ENCODE data around the gene KLHDC10. TPM values are rescaled to one million over a fixed set of nuclear protein-coding genes. Genes with fewer than 3 reads are reported as not detected.

The KLHDC10 gene
- polyA plus RNA-seq, 2 of the 4 experiments (the other 2 are of a cell fraction), result 25.7 to 35.0 TPM

DNA sequence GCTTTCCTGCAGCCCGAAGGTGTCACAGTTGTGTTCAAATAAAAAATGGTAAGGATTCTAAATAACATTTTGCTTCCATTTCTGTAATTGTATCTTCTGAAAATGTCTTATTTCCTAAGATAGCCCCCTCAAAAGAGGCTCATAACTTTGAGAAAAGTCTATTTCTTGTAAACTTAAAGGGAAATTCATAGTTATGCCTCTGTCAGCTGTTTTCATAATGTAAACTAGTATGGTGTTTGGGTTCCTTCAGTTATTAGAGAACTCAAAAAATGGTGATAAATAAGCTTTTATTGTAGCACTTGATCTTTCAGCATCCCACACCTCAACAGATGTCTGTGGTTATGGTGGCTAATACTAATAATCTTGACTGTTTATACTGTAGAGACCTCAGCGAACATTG, 57.1 kb downstream of the KLHDC10 start:
- CTCF ChIA-PET, result no interaction called here
- TF ChIP-seq MAFK (IDR thresholded peaks at IDR 0.05; ENCODE audit: partially characterized antibody) (peak; percentile 52), ESRRA (IDR thresholded peaks at IDR 0.05; ENCODE audit: borderline replicate concordance, low read length) (no peak)
- TF ChIP-seq, protein P1, sequence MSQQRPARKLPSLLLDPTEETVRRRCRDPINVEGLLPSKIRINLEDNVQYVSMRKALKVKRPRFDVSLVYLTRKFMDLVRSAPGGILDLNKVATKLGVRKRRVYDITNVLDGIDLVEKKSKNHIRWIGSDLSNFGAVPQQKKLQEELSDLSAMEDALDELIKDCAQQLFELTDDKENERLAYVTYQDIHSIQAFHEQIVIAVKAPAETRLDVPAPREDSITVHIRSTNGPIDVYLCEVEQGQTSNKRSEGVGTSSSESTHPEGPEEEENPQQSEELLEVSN (IDR thresholded peaks at IDR 0.05; ENCODE audit: borderline replicate concordance, low read depth), result no peak
- Histone ChIP-seq H3K27ac (no peak overlapping the region), H3K4me3 (no peak overlapping the region), H3K9me3 (no peaks in the 10 kb centered on the region), H3K4me1 (no peaks in the 10 kb centered on the region), H3K4me2 (no peak overlapping the region)
- ATAC-seq, result no peak
- POLR2A ChIA-PET, result interaction anchor here (1.3 kb wide), 1 partner anchor 9 kb away, joined by 4 read pairs; no protein-coding TSS in a partner anchor
- no peak for DNase-seq (ENCODE audit: low read depth in 1 of 2, low spot score in 1 of 2)
- FAIRE-seq, result no peak
- WGBS (ENCODE audit: missing lambda C conversion rate), result 89% methylated on average over 2 of the region's 2 CpGs

DNA sequence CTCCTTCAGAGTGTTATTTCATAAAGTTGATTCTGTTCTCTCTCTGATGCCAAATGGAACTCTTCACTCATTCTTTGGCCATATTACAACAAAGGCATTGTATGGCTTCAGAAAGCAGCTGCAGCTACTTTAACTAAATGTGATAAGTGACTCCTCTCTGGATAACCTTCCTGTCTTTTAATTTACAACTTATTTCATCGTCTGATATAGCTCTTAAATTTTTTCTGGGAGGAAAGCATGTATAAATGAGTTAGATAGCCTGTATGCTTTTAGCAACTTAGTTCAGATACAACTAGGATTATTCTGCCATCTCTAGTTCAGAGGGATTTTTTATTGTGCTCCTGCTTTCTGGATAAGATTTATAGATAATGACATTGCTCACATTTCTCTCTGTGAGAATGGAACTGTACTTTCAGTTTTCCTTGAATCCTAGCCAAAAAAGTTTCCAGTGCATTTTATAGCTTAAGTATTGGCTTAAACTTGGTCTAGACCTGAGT, 57.5 kb downstream of the KLHDC10 start:
- H3K9me3 ChIP-seq, result no peaks in the 10 kb centered on the region
- DNase-seq (ENCODE audit: low read depth in 1 of 2, low spot score in 1 of 2) (no peak), ATAC-seq (no peak), FAIRE-seq (no peak)
- ChIA-PET POLR2A (interaction anchor here (1.3 kb wide), 1 partner anchor 10 kb away, joined by 4 read pairs; no protein-coding TSS in a partner anchor), CTCF (no interaction called here)
- TF ChIP-seq TFCP2L1 (CRISPR knock-in tag; IDR thresholded peaks at IDR 0.05) (no peak), ZNF302 (CRISPR knock-in tag; IDR thresholded peaks at IDR 0.05) (no peak), NR3C1 (IDR thresholded peaks at IDR 0.05) (no peak), ZSCAN20 (CRISPR knock-in tag; IDR thresholded peaks at IDR 0.05) (no peak), BHLHE40 (IDR thresholded peaks at IDR 0.05; ENCODE audit: low read depth, low read length) (no peak), CBX8 (IDR thresholded peaks at IDR 0.05) (no peak), CHD4 (IDR thresholded peaks at IDR 0.05; ENCODE audit: borderline replicate concordance) (no peak), FOSB (CRISPR knock-in tag; IDR thresholded peaks at IDR 0.05) (no peak), RAD21 (conservative IDR thresholded peaks at IDR 0.05 in 1 of 2, IDR thresholded peaks at IDR 0.05 in 1 of 2) (no peak), MYC (IDR thresholded peaks at IDR 0.05; ENCODE audit: borderline replicate concordance, low read length) (no peak), HOXA7 (CRISPR knock-in tag; IDR thresholded peaks at IDR 0.05) (no peak), RFX5 (IDR thresholded peaks at IDR 0.05) (no peak), POLR2A (IDR thresholded peaks at IDR 0.05; ENCODE audit: low read length) (no peak), PHF8 (IDR thresholded peaks at IDR 0.05; ENCODE audit: borderline replicate concordance, low read depth) (no peak), ZC3H11A (IDR thresholded peaks at IDR 0.05) (no peak)
- TF ChIP-seq, protein P2, sequence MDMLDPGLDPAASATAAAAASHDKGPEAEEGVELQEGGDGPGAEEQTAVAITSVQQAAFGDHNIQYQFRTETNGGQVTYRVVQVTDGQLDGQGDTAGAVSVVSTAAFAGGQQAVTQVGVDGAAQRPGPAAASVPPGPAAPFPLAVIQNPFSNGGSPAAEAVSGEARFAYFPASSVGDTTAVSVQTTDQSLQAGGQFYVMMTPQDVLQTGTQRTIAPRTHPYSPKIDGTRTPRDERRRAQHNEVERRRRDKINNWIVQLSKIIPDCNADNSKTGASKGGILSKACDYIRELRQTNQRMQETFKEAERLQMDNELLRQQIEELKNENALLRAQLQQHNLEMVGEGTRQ (IDR thresholded peaks at IDR 0.05), result no peak
- TF ChIP-seq, protein P3, sequence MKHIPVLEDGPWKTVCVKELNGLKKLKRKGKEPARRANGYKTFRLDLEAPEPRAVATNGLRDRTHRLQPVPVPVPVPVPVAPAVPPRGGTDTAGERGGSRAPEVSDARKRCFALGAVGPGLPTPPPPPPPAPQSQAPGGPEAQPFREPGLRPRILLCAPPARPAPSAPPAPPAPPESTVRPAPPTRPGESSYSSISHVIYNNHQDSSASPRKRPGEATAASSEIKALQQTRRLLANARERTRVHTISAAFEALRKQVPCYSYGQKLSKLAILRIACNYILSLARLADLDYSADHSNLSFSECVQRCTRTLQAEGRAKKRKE (CRISPR knock-in tag; IDR thresholded peaks at IDR 0.05; ENCODE audit: low read depth), result no peak
- TF ChIP-seq, protein P4, sequence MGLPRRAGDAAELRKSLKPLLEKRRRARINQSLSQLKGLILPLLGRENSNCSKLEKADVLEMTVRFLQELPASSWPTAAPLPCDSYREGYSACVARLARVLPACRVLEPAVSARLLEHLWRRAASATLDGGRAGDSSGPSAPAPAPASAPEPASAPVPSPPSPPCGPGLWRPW (IDR thresholded peaks at IDR 0.05), result no peak
- TF ChIP-seq, protein P5, sequence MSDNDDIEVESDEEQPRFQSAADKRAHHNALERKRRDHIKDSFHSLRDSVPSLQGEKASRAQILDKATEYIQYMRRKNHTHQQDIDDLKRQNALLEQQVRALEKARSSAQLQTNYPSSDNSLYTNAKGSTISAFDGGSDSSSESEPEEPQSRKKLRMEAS (IDR thresholded peaks at IDR 0.05), result no peak
- TF ChIP-seq, protein P1 (IDR thresholded peaks at IDR 0.05; ENCODE audit: borderline replicate concordance, low read depth), result no peak
- no peak overlapping the region for H3K27ac ChIP-seq
- H3K4me2 ChIP-seq, result no peak overlapping the region
- no peak overlapping the region for H3K4me3 ChIP-seq
- 71% methylated on average over 1 of the region's 1 CpG for WGBS (ENCODE audit: missing lambda C conversion rate)
- no peaks in the 10 kb centered on the region for H3K4me1 ChIP-seq

All from A549 (cell line).